CD4-positive, alpha-beta T cell treated with Interleukin-15 for 1 hour (primary cell): ENCODE results near the gene DGKI.

Experiments used
- DNase-seq: peaks from one replicate; pipeline ENCODE4 v3.0.0-alpha.2; 2020

Gene DGKI

DNA sequence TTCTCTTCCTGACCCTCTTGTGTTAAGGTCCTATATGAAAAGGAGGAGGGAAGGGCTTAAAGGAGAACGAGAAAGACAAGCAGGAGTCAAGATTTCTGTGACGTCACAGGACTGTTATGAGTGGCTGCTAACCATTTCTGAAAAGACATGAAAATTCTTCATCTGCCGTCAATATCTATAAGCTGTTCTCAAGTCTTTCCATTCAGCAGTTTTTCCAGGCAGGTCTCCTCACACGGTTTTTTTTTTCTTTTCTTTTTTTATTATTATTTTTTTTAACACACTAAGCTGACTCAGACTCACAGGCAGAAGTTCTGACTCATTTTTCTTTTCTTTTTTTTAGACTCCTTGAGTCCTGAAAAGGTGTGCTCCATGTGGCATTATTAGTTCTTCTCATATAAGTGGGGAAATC lies 72.0 kb downstream of the DGKI start:
- no peak for DNase-seq

DNA sequence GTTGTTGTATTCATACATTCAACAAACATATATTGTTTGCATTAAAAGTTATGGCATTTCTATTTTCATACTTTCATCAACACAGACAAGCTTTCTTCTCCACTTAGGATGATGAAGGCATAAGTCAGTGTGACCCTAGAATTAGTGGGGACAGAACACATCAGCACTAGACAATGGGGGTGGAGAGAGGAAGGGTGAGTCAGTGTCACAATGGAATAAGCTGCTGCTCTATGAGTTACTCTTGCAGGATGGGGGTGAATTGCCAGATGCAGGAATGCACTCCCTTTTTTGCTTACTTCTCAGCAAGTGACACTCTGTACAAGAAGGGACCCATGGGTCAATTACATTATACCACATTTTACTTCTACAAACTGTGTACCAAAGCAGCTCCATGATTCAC lies 74.0 kb downstream of the DGKI start:
- no peak for DNase-seq

DNA sequence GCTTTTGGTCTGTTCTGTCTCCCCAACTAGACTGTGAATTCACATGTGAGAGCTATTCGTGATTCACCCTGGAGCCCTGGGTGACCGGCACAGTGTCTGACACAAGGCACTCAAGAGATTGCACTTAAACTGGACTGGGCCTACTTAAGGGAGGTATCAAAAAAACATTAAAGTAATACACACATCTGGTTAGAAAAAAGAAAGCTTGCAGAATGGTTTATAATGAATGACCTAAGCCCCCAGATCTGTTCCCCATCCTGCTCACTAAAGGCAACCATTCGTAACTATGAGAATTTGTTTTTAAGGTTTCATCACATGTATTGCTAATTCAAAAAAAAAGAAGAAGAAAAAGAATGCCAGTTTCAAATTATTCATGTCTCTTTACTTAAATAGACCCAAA lies 74.5 kb downstream of the DGKI start:
- DNase-seq: no peak

DNA sequence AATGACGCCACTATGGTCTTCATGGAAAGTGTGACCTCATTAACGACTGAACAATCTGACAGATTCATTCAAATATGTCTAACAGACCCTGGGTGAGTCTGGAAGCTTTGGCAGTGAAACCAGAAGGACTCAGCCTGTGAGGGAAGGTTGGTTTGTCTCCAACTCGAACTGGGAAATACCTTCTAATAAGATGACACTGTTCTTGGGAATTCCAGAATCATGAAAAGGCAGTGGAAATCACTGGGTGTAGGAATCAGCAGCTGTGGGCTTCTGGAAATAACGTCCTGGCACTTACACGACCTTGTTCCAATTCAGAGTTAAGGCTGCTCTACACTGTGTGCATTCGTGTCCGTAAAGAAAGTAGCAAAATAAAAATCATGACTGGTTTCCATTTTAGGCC lies 75.1 kb downstream of the DGKI start:
- no peak for DNase-seq

DNA sequence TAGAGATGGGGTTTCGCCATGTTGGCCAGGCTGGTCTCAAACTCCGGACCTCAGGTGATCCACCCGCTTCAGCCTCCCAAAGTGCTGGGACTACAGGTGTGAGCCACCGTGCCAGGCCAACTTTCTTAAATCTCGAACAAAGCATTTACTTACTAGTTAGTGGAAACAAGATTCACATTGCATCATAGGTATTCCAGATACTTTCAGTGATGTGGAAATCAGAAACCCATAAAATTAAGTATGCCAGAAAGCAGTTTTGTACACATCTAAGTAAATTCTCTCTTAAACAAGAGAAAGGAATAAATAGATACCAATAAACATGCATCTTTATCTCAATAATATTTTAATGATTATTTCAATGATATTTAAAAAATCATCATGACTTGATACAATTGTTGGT lies 75.5 kb downstream of the DGKI start:
- DNase-seq: no peak

DNA sequence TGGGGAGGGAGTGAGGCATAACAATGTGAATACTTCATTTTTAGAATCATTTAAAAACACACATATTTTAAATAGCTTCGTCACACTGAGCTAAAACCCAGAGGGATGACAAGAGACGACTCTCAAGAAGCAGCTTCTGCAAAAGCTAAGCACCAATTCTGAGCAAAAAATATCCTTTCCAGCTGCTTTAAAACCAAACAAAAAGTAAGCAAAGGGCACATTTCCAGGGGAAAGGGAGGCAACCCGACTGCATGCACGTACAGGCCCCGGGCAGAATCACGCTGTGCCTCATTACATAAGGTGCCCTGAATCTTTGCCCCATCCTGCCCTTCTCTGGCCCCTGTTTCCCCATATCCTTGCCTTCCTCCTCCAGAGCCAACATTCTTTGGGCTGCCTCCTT lies 78.4 kb downstream of the DGKI start:
- DNase-seq: no peak

DNA sequence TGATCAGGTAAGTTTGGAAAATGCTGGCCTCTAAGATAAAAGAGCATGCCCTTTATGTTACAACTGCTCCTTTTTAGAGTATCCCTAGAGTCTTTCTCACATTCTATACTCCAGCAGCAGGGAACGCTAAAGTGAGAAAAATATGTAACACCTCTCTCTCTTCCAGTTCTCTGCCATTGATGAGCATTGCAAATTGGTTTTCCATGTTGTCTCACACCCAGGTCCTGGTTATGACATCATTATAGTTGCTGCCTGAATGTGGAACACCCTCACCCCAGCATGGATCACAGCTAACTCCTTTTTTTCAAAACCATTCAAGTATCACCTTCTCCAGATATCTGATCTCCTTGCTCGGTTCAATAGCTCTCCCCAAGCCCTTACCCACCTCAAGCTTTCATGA lies 84.4 kb downstream of the DGKI start:
- DNase-seq: no peak

DNA sequence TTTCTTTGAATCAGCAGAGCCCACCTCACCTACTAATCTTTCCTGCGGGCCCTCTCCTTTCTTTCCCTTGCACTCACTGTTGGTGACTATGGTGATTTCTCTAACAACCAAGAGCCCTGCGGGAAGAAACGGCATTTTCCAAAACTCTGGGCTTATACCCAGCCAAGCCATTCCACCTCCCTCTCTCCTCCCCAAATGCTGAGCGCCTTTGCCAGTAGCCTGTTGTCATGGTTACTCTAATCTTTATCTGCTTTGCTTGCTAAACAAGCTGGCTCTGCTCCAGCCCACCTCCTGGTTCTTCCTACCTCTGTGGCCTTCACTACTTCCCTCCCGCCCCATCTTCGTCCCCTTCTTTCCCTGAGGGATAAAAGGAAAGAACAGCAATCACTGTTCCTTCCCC lies 86.7 kb downstream of the DGKI start:
- no peak for DNase-seq

DNA sequence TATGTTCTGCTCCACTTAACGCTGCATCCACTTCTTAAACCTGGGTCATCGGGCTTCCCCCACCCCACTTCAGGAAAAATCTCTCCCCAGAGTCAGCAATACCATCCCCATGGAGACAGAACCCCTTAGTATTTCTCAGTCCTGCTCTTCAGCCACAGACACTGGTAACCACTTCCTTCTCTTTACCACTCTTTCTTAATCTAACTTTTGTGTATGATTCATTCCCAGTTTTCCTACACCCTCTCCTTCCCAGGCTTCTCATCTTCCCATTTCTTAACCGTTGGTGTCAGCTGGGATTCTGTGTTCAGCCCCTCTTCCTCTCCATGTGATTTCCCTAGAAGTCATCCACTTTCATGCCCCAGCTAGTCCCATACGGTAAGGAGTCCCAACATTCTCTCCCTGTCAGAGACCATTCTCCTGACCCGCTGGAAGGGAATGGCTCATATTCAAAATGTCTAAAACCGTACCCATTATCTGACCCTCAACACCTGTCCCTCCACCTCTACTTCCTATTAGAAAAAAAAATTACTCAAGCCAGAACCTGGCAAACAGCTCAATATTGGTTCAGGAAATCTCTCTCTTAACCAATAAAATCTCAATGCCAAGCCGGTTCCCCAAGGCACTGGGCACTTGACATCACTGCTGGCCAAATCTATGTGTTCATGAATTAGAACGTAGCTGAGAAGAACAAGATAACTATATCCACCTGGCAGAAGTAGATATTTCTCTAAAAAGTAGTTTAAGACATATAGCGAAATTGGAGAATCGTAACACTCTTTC lies 89.4 kb downstream of the DGKI start:
- no peak for DNase-seq

DNA sequence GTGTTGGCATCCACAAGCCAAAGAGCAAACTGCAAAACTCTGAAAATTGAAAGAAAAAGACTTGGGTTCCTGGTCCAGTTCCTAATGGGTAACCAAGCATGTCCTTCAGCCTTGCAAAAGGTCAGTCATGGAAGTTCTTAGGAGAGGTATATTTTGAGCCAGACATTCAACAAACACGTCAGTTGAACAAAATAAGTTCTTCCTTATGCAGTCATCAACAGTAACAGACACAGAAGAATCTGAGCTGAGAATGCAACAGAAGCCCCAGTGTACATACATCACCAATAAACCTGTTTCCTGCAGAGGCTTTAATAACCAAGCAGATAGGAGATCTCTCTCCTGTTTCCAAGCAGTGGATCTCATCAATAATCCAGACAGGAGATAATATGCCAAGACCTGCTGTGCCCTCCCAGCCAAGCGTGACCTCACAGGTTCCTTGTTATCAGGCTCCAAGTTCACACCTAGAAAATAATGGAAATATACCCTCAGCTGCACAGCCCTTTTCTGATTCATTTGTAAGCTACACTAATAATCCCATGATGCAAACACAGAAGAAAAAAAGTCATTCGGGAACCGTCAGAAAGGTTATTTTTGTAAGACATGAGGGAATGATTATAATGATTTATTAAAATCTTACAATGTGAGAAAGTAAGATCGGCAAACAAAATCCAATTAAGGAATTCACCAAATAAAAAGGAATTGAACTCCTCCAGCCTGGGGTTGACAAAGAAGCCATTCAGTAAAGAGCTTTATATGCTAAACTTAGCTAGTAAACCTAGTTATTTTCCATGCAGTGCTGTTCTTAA lies 90.7 kb downstream of the DGKI start:
- no peak for DNase-seq

DNA sequence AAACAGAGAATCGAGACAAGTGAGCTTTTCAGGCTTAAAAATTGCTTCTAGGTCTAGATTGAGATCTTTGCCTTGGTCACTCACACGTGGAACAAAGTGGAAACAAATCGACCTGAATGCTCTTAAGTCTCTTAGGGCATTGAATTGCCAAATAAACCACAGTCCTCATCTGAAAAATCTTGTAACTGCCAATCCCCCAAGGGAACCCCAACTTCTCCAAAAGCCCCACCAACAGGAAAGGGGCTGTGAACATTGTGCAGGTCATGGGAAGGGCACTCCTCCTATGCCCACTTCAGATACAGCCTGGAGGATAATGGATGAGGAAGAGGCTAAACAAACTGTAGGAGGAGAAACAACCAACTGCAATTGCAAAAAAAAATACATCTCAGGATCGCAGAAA lies 91.3 kb downstream of the DGKI start:
- no peak for DNase-seq

DNA sequence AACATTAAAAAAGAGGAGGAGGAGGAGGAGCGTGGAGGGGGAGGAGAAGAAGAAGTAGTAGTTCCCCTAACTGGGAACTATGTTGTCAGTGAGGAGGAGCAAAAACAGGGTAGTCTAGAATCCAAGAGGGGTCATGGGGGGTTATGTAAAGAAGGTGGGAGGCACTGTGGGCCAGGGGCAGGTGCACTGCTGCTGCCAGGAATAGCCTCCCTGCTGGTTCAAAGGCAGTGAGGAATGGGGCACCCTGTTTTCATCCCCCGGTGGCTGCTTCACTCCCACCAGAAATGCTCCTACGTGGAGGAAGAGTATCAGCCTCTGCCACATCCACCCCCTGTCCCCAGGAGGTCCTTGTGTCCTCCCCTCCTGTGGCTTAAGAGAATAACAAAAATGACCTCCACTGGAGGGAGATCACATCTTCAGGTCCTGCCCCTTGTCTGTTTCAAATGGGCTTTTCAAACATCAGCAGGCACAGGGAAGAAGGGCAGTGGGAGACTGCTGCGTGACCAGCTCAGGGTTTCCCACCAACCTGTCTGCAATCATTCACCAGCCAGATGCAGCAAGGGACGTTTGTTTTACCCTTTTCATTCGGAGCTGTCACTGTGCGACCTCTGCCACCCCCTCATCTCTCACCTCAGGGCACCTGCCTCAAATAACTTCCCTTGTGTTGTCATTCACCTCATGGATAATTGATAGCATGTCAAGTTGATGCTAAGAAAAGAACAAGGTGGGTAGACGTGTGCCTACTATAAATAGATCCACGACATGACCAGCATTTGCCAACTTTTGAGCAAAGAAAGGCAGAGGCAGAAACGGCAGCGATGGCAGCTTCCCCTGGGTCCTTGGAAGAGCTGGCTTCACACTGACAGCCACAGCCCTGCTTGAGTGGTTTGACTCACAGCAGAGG lies 92.6 kb downstream of the DGKI start:
- no peak for DNase-seq

DNA sequence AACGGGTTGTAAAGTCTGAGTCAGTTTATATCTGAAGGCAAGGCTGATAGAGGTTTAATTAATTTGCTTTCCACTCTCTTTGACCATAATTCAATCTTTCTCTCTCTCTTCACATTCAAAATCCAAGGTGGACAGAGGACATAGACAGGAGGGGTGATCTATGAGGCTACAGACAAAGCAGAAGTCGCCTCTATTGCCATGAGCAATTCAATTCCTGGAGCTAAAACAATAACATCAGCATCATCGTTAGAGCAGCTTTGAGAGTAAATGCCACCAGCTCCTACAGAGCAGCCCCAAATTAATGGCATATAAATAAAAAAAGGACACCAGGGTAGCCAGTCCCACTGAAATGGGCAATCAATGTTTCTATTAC lies 93.2 kb downstream of the DGKI start:
- DNase-seq: no peak

DNA sequence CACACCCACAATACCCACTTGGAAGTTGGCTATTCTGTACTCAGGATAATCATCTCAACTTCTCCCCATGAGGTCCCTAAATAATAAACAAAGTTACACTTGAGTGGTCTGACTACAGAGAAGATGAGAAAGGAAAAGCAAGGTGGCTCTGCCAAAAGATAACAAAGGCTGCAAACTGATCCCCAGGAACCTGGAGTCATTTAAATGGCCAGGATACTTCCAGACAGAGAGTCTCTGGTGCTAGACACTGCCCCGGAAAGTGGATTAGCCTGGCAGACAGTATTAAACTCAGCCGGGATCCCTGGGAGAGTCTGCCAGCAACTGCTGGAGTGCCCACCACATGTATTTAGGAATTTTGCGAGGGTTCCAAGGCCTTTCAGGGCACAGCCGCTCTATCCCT lies 93.7 kb downstream of the DGKI start:
- DNase-seq: no peak

DNA sequence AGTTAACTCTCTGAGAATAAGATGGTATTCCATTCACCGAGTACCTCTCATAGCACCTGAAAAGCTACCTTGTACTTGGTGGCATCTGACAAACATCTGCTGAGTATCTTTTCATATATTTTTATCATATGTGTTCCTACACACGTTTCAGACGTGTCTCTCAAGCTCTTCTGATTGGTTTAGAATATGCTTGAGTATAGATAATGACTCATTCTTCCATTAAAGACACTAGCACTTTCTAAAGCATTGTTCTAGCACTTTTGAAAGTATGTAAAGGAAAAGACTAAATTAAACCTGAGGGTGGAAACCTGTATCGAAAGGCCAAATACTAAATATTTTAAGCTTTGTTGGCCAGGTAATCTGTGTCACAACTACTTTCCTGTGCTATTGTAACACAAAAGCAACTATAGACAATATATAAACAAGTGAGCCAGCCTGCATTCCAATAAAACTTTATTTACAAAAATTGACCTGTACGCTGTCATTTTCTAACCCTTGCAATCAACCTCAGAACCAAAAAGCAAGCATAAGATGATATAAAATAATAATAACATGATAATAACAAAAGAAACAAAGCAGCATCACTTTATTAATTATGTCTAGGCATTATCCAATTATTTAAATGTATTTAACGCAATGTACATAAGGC lies 95.3 kb downstream of the DGKI start:
- no peak for DNase-seq

DNA sequence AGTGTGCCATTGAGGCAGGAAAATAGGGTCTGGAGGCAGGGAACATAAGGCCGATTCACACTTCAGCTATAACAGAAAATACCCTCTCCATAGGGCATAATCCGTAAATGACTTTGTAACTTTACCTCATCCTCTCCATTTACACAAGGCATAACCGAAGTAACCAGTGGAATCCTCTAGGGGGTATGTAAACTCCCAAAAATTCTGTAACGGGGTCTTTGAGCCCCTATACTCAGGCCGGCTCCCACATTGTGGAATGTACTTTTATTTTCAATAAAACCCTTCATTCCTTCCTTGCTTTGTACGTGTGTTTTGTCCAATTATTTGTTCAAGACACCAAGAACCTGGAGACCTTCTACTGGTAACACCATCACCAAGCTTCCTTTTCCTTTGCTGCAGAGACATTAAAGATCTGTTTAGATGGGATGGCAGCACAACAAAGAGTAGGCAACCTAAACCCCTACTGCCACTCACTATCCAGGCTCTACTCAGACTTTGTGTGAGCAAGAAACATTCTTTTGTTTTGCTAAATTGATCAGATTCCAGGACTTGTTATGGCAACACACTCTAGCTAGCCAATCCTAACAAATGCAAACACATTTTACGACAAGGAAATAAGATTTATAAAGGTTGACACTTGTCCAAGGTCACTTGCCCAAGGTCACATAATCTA lies 99.3 kb downstream of the DGKI start:
- no peak for DNase-seq

DNA sequence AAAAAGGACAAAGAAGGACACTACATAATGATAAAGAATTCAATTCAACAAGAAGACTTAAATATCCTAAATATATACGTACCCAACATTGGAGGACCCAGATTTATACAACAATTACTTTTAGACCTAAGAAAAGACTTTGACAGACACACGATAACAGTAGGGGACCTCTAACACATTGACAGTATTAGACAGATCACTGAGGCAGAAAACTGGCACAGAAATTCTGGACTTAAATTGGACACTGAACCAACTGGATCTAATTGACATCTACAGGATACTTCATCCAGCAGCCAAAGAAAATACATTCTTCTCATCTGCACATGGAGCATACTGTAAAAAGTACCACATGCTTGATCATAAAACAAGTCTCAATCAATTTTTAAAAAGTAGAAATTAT lies 103.8 kb downstream of the DGKI start:
- no peak for DNase-seq

DNA sequence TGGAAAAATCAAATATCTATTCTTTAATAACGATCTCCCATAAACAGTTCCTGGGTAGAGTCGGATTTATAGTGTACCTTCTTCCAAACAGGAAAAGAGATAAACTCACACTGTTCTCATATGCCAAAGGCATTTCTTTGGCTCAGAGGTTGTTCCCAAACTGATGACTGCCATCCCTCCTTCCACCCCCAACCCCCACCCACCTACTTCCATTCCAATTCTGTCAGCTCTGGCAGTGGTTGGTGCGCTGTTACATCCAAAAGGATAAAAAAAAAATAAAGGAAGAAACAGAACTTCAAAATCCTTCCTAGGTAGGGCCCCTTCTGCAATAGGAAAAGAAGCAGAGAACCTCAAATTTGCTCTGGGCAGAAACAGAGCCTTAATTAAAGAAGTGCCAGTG lies 104.7 kb downstream of the DGKI start:
- no peak for DNase-seq

DNA sequence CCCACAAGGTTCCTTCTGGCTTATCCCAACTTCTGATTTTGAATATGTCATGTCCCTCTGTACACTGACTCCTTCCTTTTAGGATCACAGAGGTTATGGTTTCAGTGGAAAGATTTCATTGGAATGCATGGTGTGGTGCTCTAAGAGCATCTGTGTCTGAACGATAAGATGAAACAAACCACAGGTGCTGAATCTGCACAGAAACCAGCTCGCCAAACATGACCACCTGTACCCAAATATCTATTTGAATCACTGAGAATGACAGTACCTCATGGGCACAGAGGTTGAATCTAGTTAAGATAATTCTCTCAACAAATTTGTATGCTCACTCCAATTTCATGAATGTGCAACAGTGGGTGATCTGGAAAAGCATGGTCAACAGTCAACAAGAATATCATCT lies 105.3 kb downstream of the DGKI start:
- no peak for DNase-seq

DNA sequence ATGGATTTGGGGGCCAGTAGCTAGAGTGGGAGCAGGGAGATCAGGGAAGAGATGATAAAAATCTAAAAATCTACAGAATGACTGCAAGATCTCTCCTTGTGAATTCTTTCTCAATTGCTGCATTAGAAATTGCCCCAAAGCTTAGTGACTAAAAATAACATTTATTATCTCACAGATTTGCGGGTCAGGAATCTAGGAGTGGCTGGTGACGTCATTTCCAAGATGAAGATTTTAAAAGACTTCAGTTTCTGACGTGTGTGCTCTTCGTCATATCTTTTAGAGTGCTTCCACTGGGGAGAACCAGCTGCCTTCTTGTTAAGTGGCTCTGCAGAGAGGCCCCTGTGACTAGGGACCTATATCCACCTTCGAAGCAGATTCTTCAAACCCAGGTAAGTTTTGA lies 112.6 kb downstream of the DGKI start:
- no peak for DNase-seq

DNA sequence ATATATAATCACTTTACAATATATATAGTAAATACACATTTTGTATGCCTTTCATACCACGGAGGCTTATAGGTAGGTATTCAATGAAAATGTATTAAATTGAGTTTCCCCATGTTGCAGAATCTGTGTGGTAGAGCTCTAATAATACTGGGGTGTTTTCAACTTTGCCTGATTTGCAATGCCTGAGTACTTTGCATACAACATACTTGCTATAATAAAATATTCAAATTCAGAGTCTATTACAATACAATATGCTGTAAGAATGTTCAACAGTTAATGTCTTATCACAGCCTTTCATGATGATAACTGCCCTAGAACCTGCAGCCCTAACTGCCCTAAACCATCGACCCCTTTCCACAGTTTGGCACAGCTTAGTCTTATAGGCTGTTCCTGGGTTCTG lies 114.6 kb downstream of the DGKI start:
- DNase-seq: no peak

DNA sequence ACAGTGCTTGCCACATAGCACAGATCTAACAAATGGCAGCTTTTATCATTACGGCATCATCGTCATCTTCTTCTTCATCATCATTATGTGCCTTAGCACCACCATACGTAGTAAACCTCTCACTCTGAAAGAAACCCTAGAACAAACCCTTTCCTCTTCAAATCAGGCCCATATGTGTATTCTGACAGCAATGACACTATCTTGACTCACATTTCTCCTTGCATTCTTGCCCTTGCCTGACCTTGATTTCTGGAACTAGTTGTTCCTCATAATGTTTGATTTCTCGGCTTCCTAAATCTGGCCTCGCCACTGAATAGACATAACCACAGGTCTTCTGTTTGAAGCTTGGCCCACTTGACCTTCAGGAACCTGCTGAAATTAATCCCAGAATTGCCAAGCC lies 115.3 kb downstream of the DGKI start:
- DNase-seq: no peak

DNA sequence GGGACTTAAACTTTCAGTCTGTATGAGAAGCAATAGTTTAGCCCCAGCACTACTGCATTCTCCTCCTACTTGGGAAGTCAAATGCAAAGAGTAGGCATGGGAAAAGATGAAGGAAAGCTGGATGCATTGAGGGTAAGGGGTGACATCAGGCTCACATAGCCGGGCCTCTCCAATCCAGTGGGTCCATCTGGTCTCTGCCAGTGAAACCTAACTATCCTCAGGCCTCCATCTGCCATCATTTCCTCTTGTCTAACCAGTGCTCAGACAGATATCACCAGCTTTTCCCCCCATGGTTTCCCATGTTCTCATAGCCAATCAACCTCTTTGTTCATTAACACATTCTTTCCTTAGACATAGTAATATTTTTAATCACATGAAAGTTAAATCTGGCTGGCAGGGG lies 118.3 kb downstream of the DGKI start:
- DNase-seq: no peak
